ENCODE results near the gene INO80C. TPM values are rescaled to one million over a fixed set of nuclear protein-coding genes. Genes with fewer than 3 reads are reported as not detected.
"Not testable (repeated sequence)": the region's sequence is repeated elsewhere in the genome, so short reads cannot be mapped to it uniquely, and the experiment has no call there.

Gene INO80C
- total RNA-seq, 6 experiments from 2014 or later = 10.4 to 13.3 (median 12.1) TPM

- Mint-ChIP-seq H3K27me3 (ENCODE audit: insufficient read depth) (no peaks in the 10 kb centered on the region), H3K27ac (no peak overlapping the region), H3K9me3 (no peaks in the 10 kb centered on the region), H3K36me3 (ENCODE audit: low read depth) (no peaks in the 10 kb centered on the region), H3K4me1 (ENCODE audit: low read depth) (peaks cover 21% of the 10 kb centered on the region), H3K4me3 (no peak overlapping the region)
- TF ChIP-seq, protein P1, sequence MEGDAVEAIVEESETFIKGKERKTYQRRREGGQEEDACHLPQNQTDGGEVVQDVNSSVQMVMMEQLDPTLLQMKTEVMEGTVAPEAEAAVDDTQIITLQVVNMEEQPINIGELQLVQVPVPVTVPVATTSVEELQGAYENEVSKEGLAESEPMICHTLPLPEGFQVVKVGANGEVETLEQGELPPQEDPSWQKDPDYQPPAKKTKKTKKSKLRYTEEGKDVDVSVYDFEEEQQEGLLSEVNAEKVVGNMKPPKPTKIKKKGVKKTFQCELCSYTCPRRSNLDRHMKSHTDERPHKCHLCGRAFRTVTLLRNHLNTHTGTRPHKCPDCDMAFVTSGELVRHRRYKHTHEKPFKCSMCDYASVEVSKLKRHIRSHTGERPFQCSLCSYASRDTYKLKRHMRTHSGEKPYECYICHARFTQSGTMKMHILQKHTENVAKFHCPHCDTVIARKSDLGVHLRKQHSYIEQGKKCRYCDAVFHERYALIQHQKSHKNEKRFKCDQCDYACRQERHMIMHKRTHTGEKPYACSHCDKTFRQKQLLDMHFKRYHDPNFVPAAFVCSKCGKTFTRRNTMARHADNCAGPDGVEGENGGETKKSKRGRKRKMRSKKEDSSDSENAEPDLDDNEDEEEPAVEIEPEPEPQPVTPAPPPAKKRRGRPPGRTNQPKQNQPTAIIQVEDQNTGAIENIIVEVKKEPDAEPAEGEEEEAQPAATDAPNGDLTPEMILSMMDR (IDR thresholded peaks at IDR 0.05) = no peak
- DNase-seq = no peak
Observed at GRCh38 chr18:35491700-35492077, 6.1 kb downstream of the INO80C start.

GRCh38 chr18:35490894-35491699 is 6.7 kb downstream of the INO80C start:
- H3K9me3 Mint-ChIP-seq = no peaks in the 10 kb centered on the region
- H3K27me3 Mint-ChIP-seq (ENCODE audit: insufficient read depth) = no peaks in the 10 kb centered on the region
- no peak overlapping the region for H3K4me3 Mint-ChIP-seq
- H3K36me3 Mint-ChIP-seq (ENCODE audit: low read depth) = no peaks in the 10 kb centered on the region
- TF ChIP-seq, protein P1 (IDR thresholded peaks at IDR 0.05) = no peak
- H3K27ac Mint-ChIP-seq = no peak overlapping the region
- no peak for DNase-seq
- H3K4me1 Mint-ChIP-seq (ENCODE audit: low read depth) = peaks cover 15% of the 10 kb centered on the region

DNA sequence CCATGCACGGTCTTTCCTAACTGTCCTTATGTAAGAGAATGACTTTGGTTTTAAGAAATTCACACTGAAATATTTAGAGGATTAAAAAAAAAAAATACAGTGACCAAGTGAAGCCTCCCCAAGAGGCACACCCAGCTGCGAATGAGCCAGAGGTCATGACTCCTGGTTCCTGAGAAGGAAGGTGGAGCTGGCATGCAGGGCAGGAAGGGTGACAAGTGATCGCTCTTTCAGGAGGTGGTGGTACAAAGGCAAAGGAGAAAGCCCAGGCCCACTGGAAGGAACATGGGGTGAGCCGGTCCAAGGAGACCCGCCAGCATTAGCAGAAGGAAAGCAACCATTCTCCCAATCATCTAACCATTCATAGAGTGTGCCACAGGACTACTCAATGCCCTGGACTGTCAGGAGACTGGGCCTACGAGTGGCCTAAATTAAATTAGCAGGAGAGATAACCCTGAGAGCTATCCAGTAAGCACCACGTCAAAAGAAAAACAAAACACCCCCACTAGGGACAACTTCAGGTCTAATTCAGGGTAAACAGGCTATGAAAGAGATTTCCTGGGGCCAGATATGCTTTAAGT is 7.8 kb downstream of the INO80C start:
- Mint-ChIP-seq H3K4me1 (ENCODE audit: low read depth) (0 out of 2 replicates have a peak, but pooled peaks cover 8% of the 10 kb centered on the region), H3K4me3 (no peak overlapping the region), H3K27me3 (ENCODE audit: insufficient read depth) (no peaks in the 10 kb centered on the region), H3K9me3 (no peaks in the 10 kb centered on the region), H3K27ac (no peak overlapping the region), H3K36me3 (ENCODE audit: low read depth) (no peaks in the 10 kb centered on the region)
- DNase-seq = no peak
- TF ChIP-seq, protein P1 (IDR thresholded peaks at IDR 0.05) = no peak

DNA sequence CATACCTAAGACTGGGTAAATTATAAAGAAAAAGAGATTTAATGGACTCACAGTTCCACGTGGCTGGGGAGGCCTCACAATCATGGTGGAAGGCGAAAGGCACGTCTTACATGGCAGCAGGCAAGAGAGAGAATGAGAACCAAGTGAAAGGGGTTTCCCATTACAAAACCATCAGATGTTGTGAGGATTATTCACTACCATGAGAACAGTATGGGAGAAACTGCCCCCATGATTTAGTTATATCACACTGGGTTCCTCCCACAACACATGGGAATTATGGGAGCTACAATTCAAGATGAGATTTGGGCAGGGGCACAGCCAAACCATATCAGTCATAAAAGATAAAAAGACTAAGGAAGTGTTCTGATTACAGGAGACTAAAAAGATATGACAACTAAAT is 8.5 kb downstream of the INO80C start:
- H3K4me3 Mint-ChIP-seq; H3K4me1 Mint-ChIP-seq (ENCODE audit: low read depth); H3K9me3 Mint-ChIP-seq; H3K36me3 Mint-ChIP-seq (ENCODE audit: low read depth); H3K27me3 Mint-ChIP-seq (ENCODE audit: insufficient read depth); H3K27ac Mint-ChIP-seq; DNase-seq: not testable (repeated sequence)

DNA sequence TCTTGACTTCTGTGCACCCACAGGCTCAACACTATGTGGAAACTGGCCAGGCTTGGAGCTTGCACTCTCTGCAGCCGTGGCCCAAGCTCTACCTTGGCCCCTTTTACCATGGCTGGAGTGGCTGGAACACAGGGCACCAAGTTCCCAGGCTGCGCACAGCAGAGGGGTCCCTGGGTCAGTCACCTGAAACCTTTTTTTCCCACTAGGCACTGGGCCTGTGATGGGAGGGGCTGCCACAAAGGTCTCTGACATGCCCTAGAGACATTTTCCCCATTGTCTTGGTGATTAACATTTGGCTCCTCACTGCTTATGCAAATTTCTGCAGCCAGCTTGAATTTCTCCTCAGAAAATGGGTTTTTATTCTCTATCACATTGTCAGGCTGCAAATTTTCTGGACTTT is 9.4 kb downstream of the INO80C start:
- not testable (repeated sequence) for H3K27me3 Mint-ChIP-seq (ENCODE audit: insufficient read depth); H3K36me3 Mint-ChIP-seq (ENCODE audit: low read depth); H3K27ac Mint-ChIP-seq; H3K4me1 Mint-ChIP-seq (ENCODE audit: low read depth); H3K9me3 Mint-ChIP-seq; H3K4me3 Mint-ChIP-seq; DNase-seq

GRCh38 chr18:35487525-35487924 is 10.2 kb downstream of the INO80C start:
- H3K27me3 Mint-ChIP-seq (ENCODE audit: insufficient read depth); H3K9me3 Mint-ChIP-seq; H3K4me3 Mint-ChIP-seq; H3K27ac Mint-ChIP-seq; DNase-seq; H3K4me1 Mint-ChIP-seq (ENCODE audit: low read depth); H3K36me3 Mint-ChIP-seq (ENCODE audit: low read depth): not testable (repeated sequence)

DNA sequence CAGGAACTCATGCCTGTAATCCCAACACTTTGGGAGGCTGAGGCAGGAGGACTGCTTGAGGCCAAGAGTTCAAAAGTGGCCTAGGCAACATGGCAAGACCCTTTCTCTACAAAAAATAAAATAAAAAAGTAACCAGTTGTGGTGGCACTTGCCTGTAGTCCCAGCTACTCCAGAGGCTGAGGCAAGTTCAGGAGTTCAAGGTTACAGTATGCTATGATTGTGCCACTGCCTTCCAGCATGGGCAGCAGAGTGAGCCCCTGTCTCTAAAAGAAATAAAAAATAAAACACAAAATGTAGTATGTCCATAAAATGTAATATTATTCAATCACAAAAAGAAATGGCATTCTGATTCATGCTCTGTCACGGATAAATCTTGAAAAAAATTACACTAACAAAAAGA is 11.9 kb downstream of the INO80C start:
- no peaks in the 10 kb centered on the region for H3K4me1 Mint-ChIP-seq (ENCODE audit: low read depth)
- H3K27me3 Mint-ChIP-seq (ENCODE audit: insufficient read depth) = no peaks in the 10 kb centered on the region
- TF ChIP-seq, protein P1 (IDR thresholded peaks at IDR 0.05) = no peak
- H3K9me3 Mint-ChIP-seq = no peaks in the 10 kb centered on the region
- DNase-seq = no peak
- no peak overlapping the region for H3K27ac Mint-ChIP-seq
- H3K36me3 Mint-ChIP-seq (ENCODE audit: low read depth) = no peaks in the 10 kb centered on the region
- no peak overlapping the region for H3K4me3 Mint-ChIP-seq

Data from HFFc6 (cell line).